MG63 (cell line): ENCODE results near the gene TOX2. TPM values are rescaled to one million over a fixed set of nuclear protein-coding genes. Genes with fewer than 3 reads are reported as not detected.

Experiments
- DNase-seq: peaks from one replicate; pipeline ENCODE4 v3.0.0-alpha.2; 2020
- H3K27me3 ChIP-seq: fragments of 250-450 bp; sonication (Bioruptor Pico); 2 replicates; pipeline ENCODE4 v1.5.1; 2020; ENCODE audit warnings: mild to moderate bottlenecking, moderate library complexity
- H3K36me3 ChIP-seq: fragments of 250-450 bp; sonication (Bioruptor Pico); 2 replicates; pipeline ENCODE4 v1.5.1; 2020; ENCODE audit warnings: mild to moderate bottlenecking, moderate library complexity
- H3K4me3 ChIP-seq: fragments of 250-450 bp; sonication (Bioruptor Pico); 2 replicates; pipeline ENCODE4 v1.5.1; 2020; ENCODE audit warnings: mild to moderate bottlenecking, moderate library complexity
- H3K9me3 ChIP-seq: fragments of 250-450 bp; sonication (Bioruptor Pico); 2 replicates; pipeline ENCODE4 v1.5.1; 2020; ENCODE audit warnings: mild to moderate bottlenecking, moderate library complexity
- total RNA-seq: library from RNA; depleted of rRNA; stranded (reverse); fragments of >200 nt; shearing (Covaris generic); gene quantifications from 2 replicates; pipeline ENCODE4 v1.2.3, GENCODE V29; 2014; ENCODE audit warnings: low replicate concordance

Gene TOX2
- total RNA-seq, 1 experiment from 2014 or later, result 0.89 TPM

GRCh38 chr20:43944653-43945235, 30.1 kb downstream of the TOX2 start:
- Histone ChIP-seq H3K36me3 (no peaks in the 10 kb centered on the region), H3K4me3 (no peak overlapping the region), H3K9me3 (no peaks in the 10 kb centered on the region), H3K27me3 (no peaks in the 10 kb centered on the region)
- DNase-seq, result no peak

GRCh38 chr20:43945391-43946205, 30.9 kb downstream of the TOX2 start:
- no peak for DNase-seq
- no peaks in the 10 kb centered on the region for H3K27me3 ChIP-seq
- H3K4me3 ChIP-seq, result no peak overlapping the region

GRCh38 chr20:43946206-43946491, 31.5 kb downstream of the TOX2 start:
- H3K4me3 ChIP-seq, result no peak overlapping the region
- H3K27me3 ChIP-seq, result no peaks in the 10 kb centered on the region
- no peaks in the 10 kb centered on the region for H3K9me3 ChIP-seq
- no peaks in the 10 kb centered on the region for H3K36me3 ChIP-seq
- no peak for DNase-seq

More at GRCh38 chr20:43945391-43946205, 30.9 kb downstream of the TOX2 start:
- no peaks in the 10 kb centered on the region for H3K36me3 ChIP-seq
- no peaks in the 10 kb centered on the region for H3K9me3 ChIP-seq

- Histone ChIP-seq H3K27me3 (no peaks in the 10 kb centered on the region), H3K36me3 (no peaks in the 10 kb centered on the region), H3K9me3 (no peaks in the 10 kb centered on the region), H3K4me3 (no peak overlapping the region)
- no peak for DNase-seq
Measured at GRCh38 chr20:43946659-43947315, 32.1 kb downstream of the TOX2 start.

GRCh38 chr20:43947316-43947710, 32.7 kb downstream of the TOX2 start:
- no peak for DNase-seq

GRCh38 chr20:43948455-43948854, 33.8 kb downstream of the TOX2 start:
- no peaks in the 10 kb centered on the region for H3K27me3 ChIP-seq
- no peaks in the 10 kb centered on the region for H3K36me3 ChIP-seq
- no peak for DNase-seq
- H3K4me3 ChIP-seq, result no peak overlapping the region
- H3K9me3 ChIP-seq, result no peaks in the 10 kb centered on the region

More at GRCh38 chr20:43947316-43947710, 32.7 kb downstream of the TOX2 start:
- no peaks in the 10 kb centered on the region for H3K27me3 ChIP-seq
- no peaks in the 10 kb centered on the region for H3K36me3 ChIP-seq
- H3K9me3 ChIP-seq, result no peaks in the 10 kb centered on the region
- no peak overlapping the region for H3K4me3 ChIP-seq

- DNase-seq, result no peak
- no peaks in the 10 kb centered on the region for H3K27me3 ChIP-seq
- H3K4me3 ChIP-seq, result no peak overlapping the region
Measured at GRCh38 chr20:43949248-43949647, 34.6 kb downstream of the TOX2 start.

GRCh38 chr20:43949741-43950618, 35.3 kb downstream of the TOX2 start:
- DNase-seq, result no peak
- Histone ChIP-seq H3K9me3 (no peaks in the 10 kb centered on the region), H3K27me3 (no peaks in the 10 kb centered on the region), H3K4me3 (no peak overlapping the region), H3K36me3 (no peaks in the 10 kb centered on the region)

More at GRCh38 chr20:43949248-43949647, 34.6 kb downstream of the TOX2 start:
- Histone ChIP-seq H3K36me3 (no peaks in the 10 kb centered on the region), H3K9me3 (no peaks in the 10 kb centered on the region)

GRCh38 chr20:43953919-43954592, 39.4 kb downstream of the TOX2 start:
- Histone ChIP-seq H3K27me3 (no peaks in the 10 kb centered on the region), H3K4me3 (no peak overlapping the region), H3K36me3 (no peaks in the 10 kb centered on the region), H3K9me3 (no peaks in the 10 kb centered on the region)
- no peak for DNase-seq

GRCh38 chr20:43954704-43955061, 40.0 kb downstream of the TOX2 start:
- no peaks in the 10 kb centered on the region for H3K9me3 ChIP-seq
- no peak overlapping the region for H3K4me3 ChIP-seq
- no peak for DNase-seq
- no peaks in the 10 kb centered on the region for H3K27me3 ChIP-seq
- no peaks in the 10 kb centered on the region for H3K36me3 ChIP-seq

- Histone ChIP-seq H3K4me3 (no peak overlapping the region), H3K36me3 (no peaks in the 10 kb centered on the region), H3K9me3 (no peaks in the 10 kb centered on the region), H3K27me3 (no peaks in the 10 kb centered on the region)
- DNase-seq, result peak; percentile 93
Measured at GRCh38 chr20:43955062-43955749, 40.6 kb downstream of the TOX2 start.

GRCh38 chr20:43955750-43956191, 41.1 kb downstream of the TOX2 start:
- H3K9me3 ChIP-seq, result no peaks in the 10 kb centered on the region
- H3K27me3 ChIP-seq, result no peaks in the 10 kb centered on the region
- no peaks in the 10 kb centered on the region for H3K36me3 ChIP-seq
- DNase-seq, result no peak
- no peak overlapping the region for H3K4me3 ChIP-seq

- no peak for DNase-seq
- no peaks in the 10 kb centered on the region for H3K27me3 ChIP-seq
- no peaks in the 10 kb centered on the region for H3K9me3 ChIP-seq
- H3K4me3 ChIP-seq, result no peak overlapping the region
- H3K36me3 ChIP-seq, result no peaks in the 10 kb centered on the region
Measured at GRCh38 chr20:43957392-43957791, 42.7 kb downstream of the TOX2 start.

GRCh38 chr20:43958626-43959025, 44.0 kb downstream of the TOX2 start:
- Histone ChIP-seq H3K36me3 (no peaks in the 10 kb centered on the region), H3K9me3 (no peaks in the 10 kb centered on the region), H3K4me3 (no peak overlapping the region), H3K27me3 (no peaks in the 10 kb centered on the region)
- DNase-seq, result no peak

GRCh38 chr20:43959079-43959919, 44.6 kb downstream of the TOX2 start:
- H3K9me3 ChIP-seq, result no peaks in the 10 kb centered on the region
- peak; percentile 84 for DNase-seq
- H3K27me3 ChIP-seq, result no peaks in the 10 kb centered on the region
- no peak overlapping the region for H3K4me3 ChIP-seq
- no peaks in the 10 kb centered on the region for H3K36me3 ChIP-seq
